SU-DHL-6 (cell line): Measurements from ENCODE around the gene PTGER3.
"Not testable (repeated sequence)": the region's sequence is repeated elsewhere in the genome, so short reads cannot be mapped to it uniquely, and the experiment has no call there.

Source experiments
- H2AFZ ChIP-seq: fragments of 200-600 bp; sonication (generic); 2 replicates; pipeline ENCODE4 v1.6.1; 2014; ENCODE audit warnings: low read depth, mild to moderate bottlenecking, moderate library complexity, mixed read lengths, antibody characterized with exemption, low read length; ENCODE audit not compliant: severe bottlenecking
- H3F3A ChIP-seq: fragments of 200-600 bp; shearing (Covaris generic); 2 replicates; pipeline ENCODE4 v1.6.0; 2016; ENCODE audit warnings: antibody characterized with exemption, mild to moderate bottlenecking; ENCODE audit not compliant: insufficient read depth
- H3K27ac ChIP-seq: fragments of 200-600 bp; sonication (generic); 2 replicates; pipeline ENCODE4 v1.5.1; 2016; ENCODE audit warnings: low read depth, mild to moderate bottlenecking, low read length, moderate library complexity, mixed read lengths
- H3K27me3 ChIP-seq: fragments of 200-600 bp; sonication (generic), shearing (Covaris generic); 2 replicates; pipeline ENCODE4 v1.6.0; 2014; ENCODE audit warnings: mild to moderate bottlenecking, low read length
- H3K36me3 ChIP-seq: fragments of 200-600 bp; sonication (generic); 2 replicates; pipeline ENCODE4 v1.6.1; 2014; ENCODE audit warnings: mild to moderate bottlenecking, low read length, mixed read lengths
- H3K4me2 ChIP-seq: fragments of 300-600, 200-600 bp; shearing (Covaris generic), sonication (generic); 2 replicates; pipeline ENCODE4 v1.6.0; 2014; ENCODE audit warnings: low read length, low read depth, mild to moderate bottlenecking; ENCODE audit not compliant: poor library complexity, severe bottlenecking
- H3K4me3 ChIP-seq: fragments of 200-600 bp; sonication (generic); 2 replicates; pipeline ENCODE4 v1.5.1; 2014; ENCODE audit warnings: antibody characterized with exemption, low read length, mild to moderate bottlenecking, mixed read lengths; ENCODE audit not compliant: insufficient read depth, poor library complexity, severe bottlenecking
- H3K79me2 ChIP-seq: fragments of 200-600 bp; sonication (generic); 2 replicates; pipeline ENCODE4 v1.6.1; 2014; ENCODE audit warnings: mild to moderate bottlenecking, low read length, moderate library complexity; ENCODE audit not compliant: insufficient read depth
- H3K9ac ChIP-seq: fragments of 200-600 bp; sonication (generic); 2 replicates; pipeline ENCODE4 v1.7.0; 2014; ENCODE audit warnings: mild to moderate bottlenecking, low read length
- H3K9me2 ChIP-seq: fragments of 200-600 bp; sonication (generic); replicated peaks from 2 replicates; pipeline ENCODE4 v1.6.1; 2014; ENCODE audit warnings: low read length; ENCODE audit not compliant: insufficient read depth
- H3K9me3 ChIP-seq: fragments of 200-600 bp; sonication (generic); 2 replicates; pipeline ENCODE4 v1.6.1; 2014; ENCODE audit warnings: low read length, mixed read lengths; ENCODE audit not compliant: insufficient read depth
- H4K20me1 ChIP-seq: fragments of 200-600 bp; sonication (generic); 2 replicates; pipeline ENCODE4 v1.6.1; 2014; ENCODE audit warnings: low read depth, mild to moderate bottlenecking, antibody characterized with exemption, low read length, moderate library complexity, mixed read lengths
- EZH2phosphoT487 ChIP-seq: fragments of 200-600 bp; sonication (generic), shearing (Covaris generic); conservative IDR thresholded peaks from 2 replicates; pipeline ENCODE4 v1.6.1; 2018; ENCODE audit warnings: mild to moderate bottlenecking, antibody characterized with exemption, low read length, moderate library complexity, mixed read lengths
- TF ChIP-seq, protein P1 (sequence below): fragments of 200-600 bp; sonication (generic); IDR thresholded peaks from one replicate; pipeline ENCODE4 v1.5.1; 2017; ENCODE audit warnings: antibody characterized with exemption, mild to moderate bottlenecking, low read length, moderate library complexity; ENCODE audit not compliant: insufficient read depth, poor library complexity, severe bottlenecking

Gene PTGER3

DNA sequence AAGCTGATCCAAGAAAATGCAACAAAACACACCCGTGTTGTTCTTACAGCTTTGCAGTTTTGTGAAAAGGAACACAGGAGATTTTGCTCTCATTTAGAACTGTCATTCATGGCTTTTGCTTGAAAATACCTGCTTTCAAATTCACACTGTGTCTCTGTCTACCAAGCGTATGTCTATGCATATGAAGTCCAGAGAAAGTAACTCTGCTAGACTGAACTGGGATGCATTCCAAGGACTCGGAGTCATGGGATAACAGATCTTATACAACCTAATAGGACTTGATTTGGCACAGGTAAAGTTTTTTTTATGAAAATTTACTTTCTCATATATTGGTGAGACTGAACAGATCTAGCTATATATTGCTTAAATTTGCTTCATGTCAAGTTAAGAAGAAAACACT, 102.4 kb downstream of the PTGER3 start:
- TF ChIP-seq, protein P1, sequence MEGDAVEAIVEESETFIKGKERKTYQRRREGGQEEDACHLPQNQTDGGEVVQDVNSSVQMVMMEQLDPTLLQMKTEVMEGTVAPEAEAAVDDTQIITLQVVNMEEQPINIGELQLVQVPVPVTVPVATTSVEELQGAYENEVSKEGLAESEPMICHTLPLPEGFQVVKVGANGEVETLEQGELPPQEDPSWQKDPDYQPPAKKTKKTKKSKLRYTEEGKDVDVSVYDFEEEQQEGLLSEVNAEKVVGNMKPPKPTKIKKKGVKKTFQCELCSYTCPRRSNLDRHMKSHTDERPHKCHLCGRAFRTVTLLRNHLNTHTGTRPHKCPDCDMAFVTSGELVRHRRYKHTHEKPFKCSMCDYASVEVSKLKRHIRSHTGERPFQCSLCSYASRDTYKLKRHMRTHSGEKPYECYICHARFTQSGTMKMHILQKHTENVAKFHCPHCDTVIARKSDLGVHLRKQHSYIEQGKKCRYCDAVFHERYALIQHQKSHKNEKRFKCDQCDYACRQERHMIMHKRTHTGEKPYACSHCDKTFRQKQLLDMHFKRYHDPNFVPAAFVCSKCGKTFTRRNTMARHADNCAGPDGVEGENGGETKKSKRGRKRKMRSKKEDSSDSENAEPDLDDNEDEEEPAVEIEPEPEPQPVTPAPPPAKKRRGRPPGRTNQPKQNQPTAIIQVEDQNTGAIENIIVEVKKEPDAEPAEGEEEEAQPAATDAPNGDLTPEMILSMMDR = no peak
- TF ChIP-seq EZH2phosphoT487 = no peak
- no peaks in the 10 kb centered on the region for H3K36me3 ChIP-seq
- no peak overlapping the region for H3K9ac ChIP-seq
- no peak overlapping the region for H3K4me2 ChIP-seq
- H3K27ac ChIP-seq = no peak overlapping the region
- H3K9me3 ChIP-seq = no peaks in the 10 kb centered on the region
- no peak overlapping the region for H3K4me3 ChIP-seq
- no peaks in the 10 kb centered on the region; the same call in 1 of the 2 replicates for H3K9me2 ChIP-seq
- no peaks in the 10 kb centered on the region for H4K20me1 ChIP-seq
- H2AFZ ChIP-seq = no peak overlapping the region
- H3F3A ChIP-seq = no peaks in the 10 kb centered on the region
- H3K79me2 ChIP-seq = no peaks in the 10 kb centered on the region
- no peaks in the 10 kb centered on the region for H3K27me3 ChIP-seq

GRCh38 chr1:70941563-70941962, 106.1 kb downstream of the PTGER3 start:
- no peaks in the 10 kb centered on the region for H3K27me3 ChIP-seq
- no peaks in the 10 kb centered on the region for H3F3A ChIP-seq
- H3K79me2 ChIP-seq = no peaks in the 10 kb centered on the region
- no peak overlapping the region for H3K9ac ChIP-seq
- no peaks in the 10 kb centered on the region for H3K9me2 ChIP-seq
- no peaks in the 10 kb centered on the region for H3K36me3 ChIP-seq
- no peak overlapping the region for H3K4me2 ChIP-seq
- no peak overlapping the region for H2AFZ ChIP-seq
- no peaks in the 10 kb centered on the region for H4K20me1 ChIP-seq
- H3K9me3 ChIP-seq = no peaks in the 10 kb centered on the region
- no peak for TF ChIP-seq EZH2phosphoT487
- TF ChIP-seq, protein P1 = no peak
- no peak overlapping the region for H3K4me3 ChIP-seq
- H3K27ac ChIP-seq = no peak overlapping the region

- H3K9ac ChIP-seq, H3F3A ChIP-seq, H3K9me3 ChIP-seq, H3K4me2 ChIP-seq, H3K79me2 ChIP-seq, H3K4me3 ChIP-seq, H4K20me1 ChIP-seq, H3K27ac ChIP-seq, H3K36me3 ChIP-seq, H3K9me2 ChIP-seq, H3K27me3 ChIP-seq, H2AFZ ChIP-seq: not testable (repeated sequence)
Observed at GRCh38 chr1:70940398-70940797, 107.2 kb downstream of the PTGER3 start.

- no peaks in the 10 kb centered on the region for H3K9me3 ChIP-seq
- H3K36me3 ChIP-seq = no peaks in the 10 kb centered on the region
- H3K9me2 ChIP-seq = no peaks in the 10 kb centered on the region
- H2AFZ ChIP-seq = no peak overlapping the region
- no peak overlapping the region for H3K27ac ChIP-seq
- TF ChIP-seq, protein P1 = no peak
- no peak for TF ChIP-seq EZH2phosphoT487
- no peak overlapping the region for H3K4me2 ChIP-seq
- no peaks in the 10 kb centered on the region for H4K20me1 ChIP-seq
- no peaks in the 10 kb centered on the region for H3K79me2 ChIP-seq
- H3K4me3 ChIP-seq = no peak overlapping the region
- H3K9ac ChIP-seq = no peak overlapping the region
- H3F3A ChIP-seq = no peaks in the 10 kb centered on the region
- no peaks in the 10 kb centered on the region for H3K27me3 ChIP-seq
Observed at GRCh38 chr1:70934194-70934961, 113.2 kb downstream of the PTGER3 start.
